GM12878 (cell line): ENCODE measurements around the gene SLC38A3.

Experiments used
- CHD1 ChIP-seq: IDR thresholded peaks from 2 replicates; pipeline ENCODE4 v1.6.1; 2012; ENCODE audit warnings: low read depth, low read length, improper control_type of control experiment
- CTCF ChIP-seq, 3 experiments: IDR thresholded peaks in 2 of 3; conservative IDR thresholded peaks in 1 of 3; 2 replicates each; pipeline ENCODE4 v1.5.1; 2011; ENCODE audit warnings: low read depth in 3 of 3, low read length in 3 of 3, mild to moderate bottlenecking in 3 of 3, control low read depth in 2 of 3, moderate library complexity in 2 of 3, inconsistent platforms in 1 of 3, mixed read lengths in 1 of 3; ENCODE audit not compliant: control insufficient read depth in 2 of 3, insufficient read depth in 1 of 3; ENCODE audit errors: extremely low read depth in 1 of 3
- ELK1 ChIP-seq: IDR thresholded peaks from 2 replicates; pipeline ENCODE4 v1.6.1; 2012; ENCODE audit warnings: low read depth, low read length, improper control_type of control experiment
- ESRRA ChIP-seq: IDR thresholded peaks from 2 replicates; pipeline ENCODE4 v1.6.1; 2012; ENCODE audit warnings: mild to moderate bottlenecking, low read length, improper control_type of control experiment
- HDAC6 ChIP-seq: fragments of 200-600 bp; sonication (generic); IDR thresholded peaks from one replicate; pipeline ENCODE4 v1.8.0; 2017; ENCODE audit warnings: antibody characterized with exemption; ENCODE audit not compliant: unreplicated experiment
- MEF2B ChIP-seq: fragments of 450-650 bp; IDR thresholded peaks from 2 replicates; pipeline ENCODE4 v1.6.1; 2018; ENCODE audit warnings: mild to moderate bottlenecking, moderate library complexity; ENCODE audit not compliant: partially characterized antibody, poor library complexity, severe bottlenecking
- PAX8 ChIP-seq: fragments of 450-650 bp; IDR thresholded peaks from 2 replicates; pipeline ENCODE4 v1.6.1; 2017; ENCODE audit warnings: mild to moderate bottlenecking, moderate library complexity
- POLR2AphosphoS2 ChIP-seq: IDR thresholded peaks from 2 replicates; pipeline ENCODE4 v1.6.1; 2011; ENCODE audit warnings: low read depth, mild to moderate bottlenecking, low read length, improper control_type of control experiment, moderate library complexity
- RAD51 ChIP-seq: fragments of 450-650 bp; IDR thresholded peaks from 2 replicates; pipeline ENCODE4 v1.6.1; 2016; ENCODE audit warnings: moderate library complexity, mild to moderate bottlenecking, inconsistent platforms
- SMAD1 ChIP-seq: fragments of 450-650 bp; IDR thresholded peaks from 2 replicates; pipeline ENCODE4 v1.6.1; 2018; ENCODE audit warnings: mild to moderate bottlenecking, low read depth; ENCODE audit not compliant: partially characterized antibody
- SP1 ChIP-seq: IDR thresholded peaks from one replicate; pipeline ENCODE4 v1.6.1; 2011; ENCODE audit warnings: low read depth, low read length
- SUZ12 ChIP-seq: fragments of 200-600 bp; sonication (generic); IDR thresholded peaks from one replicate; pipeline ENCODE4 v1.6.1; 2018; ENCODE audit warnings: antibody characterized with exemption, mild to moderate bottlenecking; ENCODE audit not compliant: unreplicated experiment

- TF ChIP-seq CTCF (IDR thresholded peaks at IDR 0.05 in 2 of 3, conservative IDR thresholded peaks at IDR 0.05 in 1 of 3; ENCODE audit: control insufficient read depth in 2 of 3, extremely low read depth in 1 of 3, insufficient read depth in 1 of 3, low read depth in 3 of 3, low read length in 3 of 3) (no peak), PAX8 (no peak), CHD1 (no peak), SMAD1 (no peak), ESRRA (no peak), SP1 (no peak), POLR2AphosphoS2 (no peak), MEF2B (no peak), ELK1 (no peak), SUZ12 (no peak), HDAC6 (no peak), RAD51 (no peak)
Observed at GRCh38 chr3:50162034-50162883, 42.8 kb upstream of the SLC38A3 start.
